ENCODE data around the gene DLL4.

GRCh38 chr15:40985541-40986330, 56.6 kb downstream of the DLL4 start:
- TF ChIP-seq EZH2 (IDR thresholded peaks at IDR 0.05; ENCODE audit: insufficient read depth, poor library complexity, severe bottlenecking) = no peak
- TF ChIP-seq EZH2phosphoT487 (IDR thresholded peaks at IDR 0.05; ENCODE audit: insufficient read depth, low read depth) = no peak

Data from GM23248 (cell line).